Measurements from ENCODE around the gene SMG1. TPM values are rescaled to one million over a fixed set of nuclear protein-coding genes. Genes with fewer than 3 reads are reported as not detected.

Gene SMG1
- polyA plus RNA-seq, 1 experiment: 38.7 TPM

DNA sequence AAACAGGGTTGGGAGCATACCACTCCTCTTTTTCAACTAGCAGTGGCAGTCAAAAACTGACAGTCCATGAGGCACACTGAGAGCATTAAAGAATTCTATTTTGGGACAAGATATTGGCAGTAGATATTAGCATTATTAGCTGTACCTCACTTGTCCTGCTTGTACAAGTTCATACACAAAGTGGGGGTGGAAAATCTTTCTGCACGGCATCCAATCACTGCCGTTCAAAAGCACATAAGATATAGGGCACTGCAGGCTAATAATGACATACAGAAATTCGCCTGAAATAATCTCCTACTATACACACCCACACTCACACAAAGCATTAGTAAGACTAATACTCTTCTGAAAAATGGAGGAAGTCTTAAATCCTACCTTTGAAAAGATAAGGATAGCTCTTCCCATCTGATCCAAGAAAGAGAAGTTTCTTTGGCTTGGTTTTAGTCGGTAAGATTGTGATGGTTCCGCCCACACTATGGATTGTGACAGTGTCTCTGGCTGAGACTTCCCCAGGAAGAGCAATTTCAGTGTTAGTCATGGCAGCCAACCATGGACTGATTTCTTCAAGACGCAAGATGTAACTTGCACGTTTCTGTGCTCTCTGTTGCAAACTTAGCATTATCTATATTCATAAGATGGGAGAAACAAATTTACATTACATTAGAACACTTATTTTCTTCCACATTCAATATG is 84.2 kb downstream of the SMG1 start:
- CTCF ChIA-PET: interaction anchor here (1.0 kb wide), 1 partner anchor 40 kb away, joined by 3 read pairs; no protein-coding TSS in a partner anchor
- Histone ChIP-seq H3K27ac (ENCODE audit: low read depth, low read length) (no peak overlapping the region), H3K27me3 (ENCODE audit: control insufficient read depth, insufficient read depth, low read length) (no peaks in the 10 kb centered on the region), H3K9me3 (ENCODE audit: control insufficient read depth, insufficient read depth, low read length) (no peaks in the 10 kb centered on the region), H3K4me3 (ENCODE audit: low read depth, low read length) (no peak overlapping the region)
- TF ChIP-seq, protein P1, sequence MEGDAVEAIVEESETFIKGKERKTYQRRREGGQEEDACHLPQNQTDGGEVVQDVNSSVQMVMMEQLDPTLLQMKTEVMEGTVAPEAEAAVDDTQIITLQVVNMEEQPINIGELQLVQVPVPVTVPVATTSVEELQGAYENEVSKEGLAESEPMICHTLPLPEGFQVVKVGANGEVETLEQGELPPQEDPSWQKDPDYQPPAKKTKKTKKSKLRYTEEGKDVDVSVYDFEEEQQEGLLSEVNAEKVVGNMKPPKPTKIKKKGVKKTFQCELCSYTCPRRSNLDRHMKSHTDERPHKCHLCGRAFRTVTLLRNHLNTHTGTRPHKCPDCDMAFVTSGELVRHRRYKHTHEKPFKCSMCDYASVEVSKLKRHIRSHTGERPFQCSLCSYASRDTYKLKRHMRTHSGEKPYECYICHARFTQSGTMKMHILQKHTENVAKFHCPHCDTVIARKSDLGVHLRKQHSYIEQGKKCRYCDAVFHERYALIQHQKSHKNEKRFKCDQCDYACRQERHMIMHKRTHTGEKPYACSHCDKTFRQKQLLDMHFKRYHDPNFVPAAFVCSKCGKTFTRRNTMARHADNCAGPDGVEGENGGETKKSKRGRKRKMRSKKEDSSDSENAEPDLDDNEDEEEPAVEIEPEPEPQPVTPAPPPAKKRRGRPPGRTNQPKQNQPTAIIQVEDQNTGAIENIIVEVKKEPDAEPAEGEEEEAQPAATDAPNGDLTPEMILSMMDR (IDR thresholded peaks at IDR 0.05; ENCODE audit: low read depth, low read length): no peak
- POLR2A ChIA-PET: no interaction called here
- DNase-seq (ENCODE audit: low read depth, low spot score): no peak

DNA sequence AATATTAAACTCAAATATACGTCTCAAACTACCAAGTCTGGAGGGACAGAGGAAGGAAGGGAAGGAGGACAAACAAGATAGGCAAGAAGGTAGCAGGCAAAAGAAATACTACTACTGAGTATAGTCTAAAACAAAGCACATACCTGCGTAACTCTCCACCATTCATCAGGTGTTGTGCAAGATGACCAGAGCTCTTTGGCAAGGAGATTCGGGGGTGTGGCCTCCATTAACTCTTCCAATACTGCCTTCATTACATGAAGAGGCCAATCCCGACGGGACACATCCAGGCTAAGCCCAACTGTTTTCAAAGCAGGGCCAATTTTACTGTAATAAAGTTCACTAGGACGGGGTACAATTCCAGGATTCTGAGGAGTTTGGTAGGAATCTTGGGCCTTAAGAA is 86.7 kb downstream of the SMG1 start:
- Histone ChIP-seq H3K9me3 (ENCODE audit: control insufficient read depth, insufficient read depth, low read length) (no peaks in the 10 kb centered on the region), H3K4me3 (ENCODE audit: low read depth, low read length) (no peak overlapping the region), H3K27ac (ENCODE audit: low read depth, low read length) (no peak overlapping the region), H3K27me3 (ENCODE audit: control insufficient read depth, insufficient read depth, low read length) (no peaks in the 10 kb centered on the region)
- TF ChIP-seq, protein P1 (IDR thresholded peaks at IDR 0.05; ENCODE audit: low read depth, low read length): no peak
- POLR2A ChIA-PET: no interaction called here
- no peak for DNase-seq (ENCODE audit: low read depth, low spot score)
- CTCF ChIA-PET: interaction anchor here (0.7 kb wide), 1 partner anchor 38 kb away, joined by 3 read pairs; the partner anchor contains the start of gene ARL6IP1

DNA sequence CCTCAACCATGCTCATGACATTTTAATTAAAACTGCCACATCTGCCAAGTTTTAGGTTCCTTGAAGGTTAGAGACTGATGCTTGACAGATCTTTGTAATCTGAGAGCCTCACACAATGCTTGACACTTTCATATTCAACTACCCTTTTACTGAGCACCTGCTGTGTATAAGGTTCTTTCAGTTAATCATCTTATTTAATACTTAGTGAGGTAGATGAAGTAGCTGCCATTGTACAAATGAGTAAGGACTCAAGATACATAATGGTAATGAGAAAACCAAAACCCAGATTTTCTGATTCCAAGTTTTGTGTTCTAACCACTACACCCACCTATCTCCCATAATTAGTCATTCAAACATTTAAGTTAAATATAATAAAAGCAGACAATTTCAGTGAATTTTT is 89.5 kb downstream of the SMG1 start:
- Histone ChIP-seq H3K9me3 (ENCODE audit: control insufficient read depth, insufficient read depth, low read length) (no peaks in the 10 kb centered on the region), H3K27ac (ENCODE audit: low read depth, low read length) (no peak overlapping the region), H3K4me3 (ENCODE audit: low read depth, low read length) (no peak overlapping the region), H3K27me3 (ENCODE audit: control insufficient read depth, insufficient read depth, low read length) (no peaks in the 10 kb centered on the region)
- ChIA-PET POLR2A (no interaction called here), CTCF (interaction anchor here (0.5 to 2.3 kb wide), 3 partner anchors 32 to 1286 kb away, joined by 4 to 8 read pairs (median 4); partner anchors contain the start of gene ARL6IP1)
- TF ChIP-seq, protein P1 (IDR thresholded peaks at IDR 0.05; ENCODE audit: low read depth, low read length): no peak
- DNase-seq (ENCODE audit: low read depth, low spot score): no peak

DNA sequence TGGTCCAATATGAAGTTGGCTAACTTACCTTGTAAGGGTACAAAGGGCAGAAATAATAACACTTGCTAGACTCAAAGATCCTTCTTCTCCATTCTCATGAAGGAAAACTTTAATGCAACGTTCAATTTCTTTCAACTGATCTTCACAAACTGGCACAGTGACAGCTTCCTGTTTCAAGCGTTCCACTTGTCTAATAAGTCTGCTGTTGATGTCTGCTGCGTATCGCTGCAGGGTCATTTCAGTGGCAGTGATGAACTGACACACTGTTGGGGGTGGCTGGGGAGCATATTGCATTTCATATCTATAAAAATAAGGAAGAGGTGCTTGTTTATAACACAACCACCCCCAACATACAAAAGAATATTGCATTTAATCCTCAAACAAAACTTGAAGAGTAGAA is 91.3 kb downstream of the SMG1 start:
- no peak for DNase-seq (ENCODE audit: low read depth, low spot score)
- Histone ChIP-seq H3K9me3 (ENCODE audit: control insufficient read depth, insufficient read depth, low read length) (no peaks in the 10 kb centered on the region), H3K27me3 (ENCODE audit: control insufficient read depth, insufficient read depth, low read length) (no peaks in the 10 kb centered on the region), H3K4me3 (ENCODE audit: low read depth, low read length) (no peak overlapping the region), H3K27ac (ENCODE audit: low read depth, low read length) (no peak overlapping the region)
- ChIA-PET CTCF (interaction anchor here (1.0 to 2.8 kb wide), 2 partner anchors 33 to 135 kb away, joined by 3 to 9 read pairs; partner anchors contain the start of gene ARL6IP1), POLR2A (interaction anchor here (0.6 kb wide), 1 partner anchor 33 kb away, joined by 6 read pairs; no protein-coding TSS in a partner anchor)
- TF ChIP-seq, protein P1 (IDR thresholded peaks at IDR 0.05; ENCODE audit: low read depth, low read length): no peak
